H1 (cell line): Measurements from ENCODE around the gene OLAH. TPM values are rescaled to one million over a fixed set of nuclear protein-coding genes. Genes with fewer than 3 reads are reported as not detected.
A peak's percentile ranks its signal among the peaks of the same experiment; 100 is the strongest.

Experiments
- CBX8 ChIP-seq: fragments of 300-800, 300-1000 bp; sonication (generic); IDR thresholded peaks from 2 replicates; pipeline ENCODE4 v1.7.1; 2016; ENCODE audit warnings: low read depth, low read length, borderline replicate concordance
- GTF2F1 ChIP-seq: IDR thresholded peaks from 2 replicates; pipeline ENCODE4 v1.6.1; 2012; ENCODE audit warnings: low read depth, low read length, improper control_type of control experiment, borderline replicate concordance
- HDAC2 ChIP-seq, 2 experiments: fragments of 300-600 bp in 1 of 2; sonication (generic) in 1 of 2; IDR thresholded peaks; 2 replicates each; pipeline ENCODE4 v1.6.1; 2011 to 2012; ENCODE audit warnings: low read depth in 2 of 2, low read length in 2 of 2, mild to moderate bottlenecking in 2 of 2, moderate library complexity in 2 of 2, borderline replicate concordance in 1 of 2, inconsistent platforms in 1 of 2
- HDAC6 ChIP-seq: IDR thresholded peaks from one replicate; pipeline ENCODE4 v1.7.1; 2012; ENCODE audit warnings: low read depth, mild to moderate bottlenecking, inconsistent platforms, low read length, moderate library complexity
- JUN ChIP-seq: IDR thresholded peaks from 2 replicates; pipeline ENCODE4 v1.6.1; 2011; ENCODE audit warnings: low read depth, mild to moderate bottlenecking, improper control_type of control experiment, low read length
- NANOG ChIP-seq: IDR thresholded peaks from 2 replicates; pipeline ENCODE4 v1.6.1; 2011; ENCODE audit warnings: low read length, low read depth, mild to moderate bottlenecking, inconsistent platforms; ENCODE audit not compliant: insufficient read depth, poor library complexity, severe bottlenecking
- PHF8 ChIP-seq: fragments of 200-600 bp; sonication (generic); conservative IDR thresholded peaks from 2 replicates; pipeline ENCODE4 v1.7.1; 2012; ENCODE audit warnings: low read depth, mild to moderate bottlenecking, inconsistent platforms, low read length, moderate library complexity
- POLR2A ChIP-seq, 2 experiments: IDR thresholded peaks; 1 replicate in 1 of 2; 2 replicates in 1 of 2; pipeline ENCODE4 v1.6.1; 2011; ENCODE audit warnings: low read depth in 2 of 2, low read length in 2 of 2, mild to moderate bottlenecking in 2 of 2; ENCODE audit errors: control extremely low read depth in 1 of 2
- POU5F1 ChIP-seq: IDR thresholded peaks from 2 replicates; pipeline ENCODE4 v1.6.1; 2011; ENCODE audit warnings: low read depth, mild to moderate bottlenecking, low read length, moderate library complexity
- RNF2 ChIP-seq: fragments of 200-900, 300-1000 bp; sonication (generic); IDR thresholded peaks from 2 replicates; pipeline ENCODE4 v1.7.1; 2016; ENCODE audit warnings: borderline replicate concordance, low read depth, mild to moderate bottlenecking, antibody characterized with exemption, low read length; ENCODE audit not compliant: poor library complexity, severe bottlenecking; ENCODE audit errors: missing control alignments
- SAP30 ChIP-seq: fragments of 300-600 bp; sonication (generic); IDR thresholded peaks from 2 replicates; pipeline ENCODE4 v1.7.1; 2012; ENCODE audit warnings: low read length, moderate library complexity, mild to moderate bottlenecking, inconsistent platforms; ENCODE audit not compliant: insufficient read depth, insufficient replicate concordance
- SIN3A ChIP-seq, 2 experiments: IDR thresholded peaks in 1 of 2; conservative IDR thresholded peaks in 1 of 2; 2 replicates each; pipeline ENCODE4 v1.6.1; 2011 to 2012; ENCODE audit warnings: low read length in 2 of 2, improper control_type of control experiment in 1 of 2, low read depth in 1 of 2, mild to moderate bottlenecking in 1 of 2
- SIRT6 ChIP-seq: IDR thresholded peaks from one replicate; pipeline ENCODE4 v1.7.1; 2012; ENCODE audit warnings: low read length, inconsistent platforms
- SP2 ChIP-seq: IDR thresholded peaks from 2 replicates; pipeline ENCODE4 v1.6.1; 2012; ENCODE audit warnings: mild to moderate bottlenecking, low read length, inconsistent platforms
- SRF ChIP-seq: IDR thresholded peaks from 2 replicates; pipeline ENCODE4 v1.6.1; 2011; ENCODE audit warnings: mild to moderate bottlenecking, low read depth, low read length, moderate library complexity
- TAF1 ChIP-seq: IDR thresholded peaks from 2 replicates; pipeline ENCODE4 v1.6.1; 2011; ENCODE audit warnings: mild to moderate bottlenecking, low read depth, low read length
- TAF7 ChIP-seq: optimal IDR thresholded peaks from 2 replicates; pipeline ENCODE3; 2011; ENCODE audit warnings: low read depth, mild to moderate bottlenecking, inconsistent platforms, low read length, moderate library complexity, borderline replicate concordance
- TBP ChIP-seq: IDR thresholded peaks from 2 replicates; pipeline ENCODE4 v1.6.1; 2011; ENCODE audit warnings: low read depth, low read length, improper control_type of control experiment
- TCF12 ChIP-seq: IDR thresholded peaks from 2 replicates; pipeline ENCODE4 v1.6.1; 2011; ENCODE audit warnings: low read depth, mild to moderate bottlenecking, low read length
- USF2 ChIP-seq: IDR thresholded peaks from 2 replicates; pipeline ENCODE4 v1.6.1; 2011; ENCODE audit warnings: low read length, improper control_type of control experiment
- YY1 ChIP-seq: IDR thresholded peaks from 2 replicates; pipeline ENCODE4 v1.6.1; 2011; ENCODE audit warnings: low read depth, mild to moderate bottlenecking, low read length
- polyA plus RNA-seq, 7 experiments: library from polyadenylated mRNA; depleted of rRNA in 3 of 7; stranded (reverse) in 5 of 7; unstranded in 2 of 7; fragments of >200 nt in 5 of 7; fragments of 200-250 nt in 2 of 7; gene quantifications; 1 replicate in 5 of 7; 2 replicates in 1 of 7; 4 replicates in 1 of 7; pipeline versions ENCODE4 v1.2.1 to v1.2.3, GENCODE V29; 2011 to 2013; ENCODE audit warnings: missing spikeins in 2 of 7, mixed read lengths in 2 of 7
- total RNA-seq: library from RNA; stranded (reverse); fragmentation: NEBNext Ultra II Directional; extraction: Animal tissue kit (Norgen Biotek cat#: 25700); gene quantifications from 2 replicates; pipeline ENCODE4 v1.2.1, GENCODE V29; 2021
- TF ChIP-seq, protein P1 (sequence below): IDR thresholded peaks from 2 replicates; pipeline ENCODE4 v1.6.1; 2012; ENCODE audit warnings: inconsistent platforms

The OLAH gene
- total and polyA plus RNA-seq, 2 of the 8 experiments (the other 6 are each of a cell fraction or from before 2014, with no cell fraction given), result not detected

- TF ChIP-seq JUN, result no peak
- peak; percentile 31 to 74; a peak in 2 of 4 replicates for TF ChIP-seq SIN3A (conservative IDR thresholded peaks at IDR 0.05 in 1 of 2, IDR thresholded peaks at IDR 0.05 in 1 of 2; ENCODE audit: low read depth in 1 of 2, low read length in 2 of 2)
- TF ChIP-seq SRF, result no peak
- no peak for TF ChIP-seq SP2
- TF ChIP-seq YY1, result 0 out of 2 replicates have a peak, but pooled peaks have one; percentile 17
- no peak for TF ChIP-seq HDAC2 (IDR thresholded peaks at IDR 0.05; ENCODE audit: borderline replicate concordance in 1 of 2, low read depth in 2 of 2, low read length in 2 of 2)
- TF ChIP-seq HDAC6, result no peak
- no peak for TF ChIP-seq POU5F1
- no peak for TF ChIP-seq USF2
- no peak for TF ChIP-seq GTF2F1
- peak; percentile 56 to 87 for TF ChIP-seq POLR2A (IDR thresholded peaks at IDR 0.05; ENCODE audit: control extremely low read depth in 1 of 2, low read depth in 2 of 2, low read length in 2 of 2)
- TF ChIP-seq SIRT6, result no peak
- TF ChIP-seq SAP30, result no peak
- TF ChIP-seq, protein P1, sequence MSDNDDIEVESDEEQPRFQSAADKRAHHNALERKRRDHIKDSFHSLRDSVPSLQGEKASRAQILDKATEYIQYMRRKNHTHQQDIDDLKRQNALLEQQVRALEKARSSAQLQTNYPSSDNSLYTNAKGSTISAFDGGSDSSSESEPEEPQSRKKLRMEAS, result peak; percentile 66; the same call in 1 of the 2 replicates
- no peak for TF ChIP-seq CBX8
- peak; percentile 88 for TF ChIP-seq PHF8
- no peak for TF ChIP-seq TAF7
- no peak for TF ChIP-seq RNF2
- peak; percentile 79 for TF ChIP-seq TAF1
- TF ChIP-seq NANOG, result peak; percentile 24
- TF ChIP-seq TBP, result peak; percentile 72; the same call in 1 of the 2 replicates
- TF ChIP-seq TCF12, result no peak
These were observed 44.9 kb downstream of the OLAH start, which contains the start of gene ACBD7 (continued) for GRCh38 chr10:15088428-15089261.
